Fibroblast of the aortic adventitia (primary cell): ENCODE data around the gene PLEKHO2. TPM values are rescaled to one million over a fixed set of nuclear protein-coding genes. Genes with fewer than 3 reads are reported as not detected.
"Not testable (repeated sequence)": the region's sequence is repeated elsewhere in the genome, so short reads cannot be mapped to it uniquely, and the experiment has no call there.

Experiments
- DNase-seq: peaks from one replicate; pipeline ENCODE4 v3.0.0-alpha.2; 2010; ENCODE audit warnings: low read depth
- H3K4me3 ChIP-seq: 2 replicates; pipeline ENCODE4 v1.5.1; 2011; ENCODE audit warnings: low read depth, mild to moderate bottlenecking, control low read depth, low read length, moderate library complexity
- total RNA-seq: library from RNA; depleted of rRNA; stranded (reverse); fragments of >200 nt; gene quantifications from 2 replicates; pipeline ENCODE4 v1.2.3, GENCODE V29; 2012; ENCODE audit warnings: low replicate concordance
- TF ChIP-seq, protein P1 (sequence below): IDR thresholded peaks from 2 replicates; pipeline ENCODE4 v1.5.1; 2011; ENCODE audit warnings: mild to moderate bottlenecking, low read length, control low read depth, inconsistent platforms; ENCODE audit not compliant: insufficient read depth

Gene PLEKHO2, protein sequence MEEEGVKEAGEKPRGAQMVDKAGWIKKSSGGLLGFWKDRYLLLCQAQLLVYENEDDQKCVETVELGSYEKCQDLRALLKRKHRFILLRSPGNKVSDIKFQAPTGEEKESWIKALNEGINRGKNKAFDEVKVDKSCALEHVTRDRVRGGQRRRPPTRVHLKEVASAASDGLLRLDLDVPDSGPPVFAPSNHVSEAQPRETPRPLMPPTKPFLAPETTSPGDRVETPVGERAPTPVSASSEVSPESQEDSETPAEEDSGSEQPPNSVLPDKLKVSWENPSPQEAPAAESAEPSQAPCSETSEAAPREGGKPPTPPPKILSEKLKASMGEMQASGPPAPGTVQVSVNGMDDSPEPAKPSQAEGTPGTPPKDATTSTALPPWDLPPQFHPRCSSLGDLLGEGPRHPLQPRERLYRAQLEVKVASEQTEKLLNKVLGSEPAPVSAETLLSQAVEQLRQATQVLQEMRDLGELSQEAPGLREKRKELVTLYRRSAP
- total RNA-seq = 16.0 and 21.8 TPM in 2 replicates

DNA sequence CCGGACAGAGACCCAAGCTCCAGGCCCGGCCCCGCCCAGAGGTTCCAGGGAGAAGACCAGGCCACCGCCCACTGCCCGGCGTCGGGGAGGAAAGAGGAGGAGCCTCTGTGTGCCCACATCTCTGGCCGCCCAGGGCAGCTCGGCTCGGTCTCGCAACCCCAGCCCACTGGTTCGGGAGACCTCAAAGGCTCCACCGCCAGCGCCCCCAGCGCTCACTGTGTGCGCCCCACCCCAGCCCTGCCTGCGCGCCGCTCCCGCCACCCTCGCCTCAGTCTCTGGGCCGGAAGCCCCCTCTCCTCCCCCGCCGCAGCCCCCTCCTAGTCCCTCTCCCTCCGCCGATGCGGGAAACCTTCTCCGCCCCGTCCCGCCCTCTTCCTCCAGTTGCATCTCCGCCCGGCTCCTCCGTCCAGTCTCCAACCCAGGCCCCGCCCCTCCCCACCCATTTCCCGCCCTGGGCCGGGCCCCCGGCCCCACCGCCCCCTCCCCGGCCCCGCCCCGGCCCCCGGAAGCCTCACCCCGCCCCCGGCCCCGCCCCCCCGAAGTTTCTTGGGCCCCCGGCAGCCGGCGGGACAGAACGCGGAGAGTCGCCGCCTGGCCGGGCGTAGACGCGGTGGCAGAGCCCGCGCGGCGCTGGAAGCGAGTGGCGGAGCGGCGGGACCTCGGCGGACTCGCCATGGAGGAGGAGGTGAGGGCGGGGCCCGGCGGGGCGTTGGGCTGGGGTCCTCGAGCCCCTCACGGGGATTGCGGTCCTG lies at the start of gene PLEKHO2:
PLEKHO2 (plus strand) TSS at position 572 of the 752 bp plus-strand sequence; CDS start at position 674, 102 bp downstream.
- TF ChIP-seq, protein P1, sequence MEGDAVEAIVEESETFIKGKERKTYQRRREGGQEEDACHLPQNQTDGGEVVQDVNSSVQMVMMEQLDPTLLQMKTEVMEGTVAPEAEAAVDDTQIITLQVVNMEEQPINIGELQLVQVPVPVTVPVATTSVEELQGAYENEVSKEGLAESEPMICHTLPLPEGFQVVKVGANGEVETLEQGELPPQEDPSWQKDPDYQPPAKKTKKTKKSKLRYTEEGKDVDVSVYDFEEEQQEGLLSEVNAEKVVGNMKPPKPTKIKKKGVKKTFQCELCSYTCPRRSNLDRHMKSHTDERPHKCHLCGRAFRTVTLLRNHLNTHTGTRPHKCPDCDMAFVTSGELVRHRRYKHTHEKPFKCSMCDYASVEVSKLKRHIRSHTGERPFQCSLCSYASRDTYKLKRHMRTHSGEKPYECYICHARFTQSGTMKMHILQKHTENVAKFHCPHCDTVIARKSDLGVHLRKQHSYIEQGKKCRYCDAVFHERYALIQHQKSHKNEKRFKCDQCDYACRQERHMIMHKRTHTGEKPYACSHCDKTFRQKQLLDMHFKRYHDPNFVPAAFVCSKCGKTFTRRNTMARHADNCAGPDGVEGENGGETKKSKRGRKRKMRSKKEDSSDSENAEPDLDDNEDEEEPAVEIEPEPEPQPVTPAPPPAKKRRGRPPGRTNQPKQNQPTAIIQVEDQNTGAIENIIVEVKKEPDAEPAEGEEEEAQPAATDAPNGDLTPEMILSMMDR = no peak
- peak within 1 kb of the TSS; percentile 94 for H3K4me3 ChIP-seq
- DNase-seq = peak; percentile 92

DNA sequence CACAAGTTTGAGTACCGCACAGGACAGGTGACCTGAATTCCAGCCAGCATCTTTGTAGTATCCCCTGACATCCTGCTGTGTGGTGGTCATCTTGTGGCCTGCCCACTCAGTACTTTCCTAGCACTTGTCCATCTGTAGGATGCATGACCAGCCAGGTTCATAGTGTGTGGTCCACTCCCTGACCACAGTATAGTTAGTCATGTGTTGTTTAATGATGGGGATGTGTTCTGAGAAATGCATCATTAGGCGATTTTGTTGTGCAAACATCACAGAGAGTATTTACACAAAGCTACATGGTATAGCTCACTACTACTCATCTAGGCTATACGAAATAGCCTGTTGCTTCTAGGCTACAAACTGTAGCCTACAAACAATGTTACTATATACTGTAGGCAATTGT lies 49.4 kb upstream of the PLEKHO2 start:
- TF ChIP-seq, protein P1 = no peak
- DNase-seq = no peak
- no peak overlapping the region for H3K4me3 ChIP-seq

DNA sequence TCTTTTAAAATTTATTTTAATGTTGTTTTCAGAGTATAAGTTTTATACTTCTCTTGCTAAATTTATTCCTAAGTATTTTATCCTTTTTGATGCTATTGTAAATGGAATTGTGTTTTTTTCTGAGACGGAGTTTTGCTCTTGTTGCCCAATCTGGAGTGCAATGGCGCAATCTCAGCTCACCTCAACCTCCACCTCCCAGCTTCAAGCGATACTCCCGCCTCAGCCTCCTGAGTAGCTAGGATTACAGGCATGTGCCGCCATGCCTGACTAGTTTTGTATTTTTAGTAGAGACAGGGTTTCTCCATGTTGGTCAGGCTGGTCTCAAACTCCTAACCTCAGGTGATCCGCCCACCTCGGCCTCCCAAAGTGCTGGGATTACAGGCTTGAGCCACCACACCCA lies 46.4 kb upstream of the PLEKHO2 start:
- DNase-seq, H3K4me3 ChIP-seq: not testable (repeated sequence)

GRCh38 chr15:64795921-64796320 lies 45.8 kb upstream of the PLEKHO2 start:
- DNase-seq, H3K4me3 ChIP-seq: not testable (repeated sequence)

DNA sequence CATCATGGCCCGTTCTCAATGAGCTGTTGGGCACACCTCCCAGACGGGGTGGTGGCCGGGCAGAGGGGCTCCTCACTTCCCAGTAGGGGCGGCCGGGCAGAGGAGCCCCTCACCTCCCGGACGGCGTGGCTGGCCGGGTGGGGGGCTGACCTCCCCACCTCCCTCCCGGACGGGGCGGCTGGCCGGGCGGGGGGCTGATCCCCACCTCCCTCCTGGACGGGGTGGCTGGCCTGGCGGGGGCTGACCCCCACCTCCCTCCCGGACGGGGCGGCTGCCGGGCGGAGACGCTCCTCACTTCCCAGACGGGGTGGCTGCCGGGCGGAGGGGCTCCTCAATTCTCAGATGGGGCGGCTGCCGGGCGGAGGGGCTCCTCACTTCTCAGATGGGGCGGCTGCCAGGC lies 42.8 kb upstream of the PLEKHO2 start:
- H3K4me3 ChIP-seq = not testable (repeated sequence)

DNA sequence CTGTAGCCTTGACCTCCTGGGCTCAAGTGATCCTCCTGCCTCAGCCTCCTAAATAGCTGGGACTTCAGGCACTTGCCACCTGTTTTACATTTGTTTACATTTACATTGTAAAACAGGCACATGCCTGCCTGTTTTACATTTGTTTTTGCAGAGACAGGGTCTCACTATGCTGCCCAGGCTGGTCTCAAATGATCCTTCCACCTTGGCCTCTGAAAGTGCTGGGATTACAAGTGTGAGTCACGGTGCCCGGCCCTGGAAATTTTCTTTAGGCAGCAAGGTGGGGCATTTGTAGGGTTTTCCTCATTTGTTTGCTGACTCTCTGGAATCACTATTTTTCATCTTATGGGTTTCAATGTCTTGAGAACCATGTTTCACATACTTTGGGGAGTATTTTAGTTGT lies 41.2 kb upstream of the PLEKHO2 start:
- TF ChIP-seq, protein P1 = no peak
- DNase-seq = no peak
- H3K4me3 ChIP-seq = no peak overlapping the region

More for the DNA sequence above, 42.8 kb upstream of the PLEKHO2 start:
- not testable (repeated sequence) for DNase-seq

- H3K4me3 ChIP-seq = no peak overlapping the region
- TF ChIP-seq, protein P1 = no peak
- no peak for DNase-seq
Measured at GRCh38 chr15:64803526-64803925, 38.2 kb upstream of the PLEKHO2 start.

GRCh38 chr15:64804619-64805018 lies 37.1 kb upstream of the PLEKHO2 start:
- TF ChIP-seq, protein P1 = no peak
- no peak overlapping the region for H3K4me3 ChIP-seq
- no peak for DNase-seq
